ENCODE results near the gene FLT4.
"Not testable (repeated sequence)": the region's sequence is repeated elsewhere in the genome, so short reads cannot be mapped to it uniquely, and the experiment has no call there.

FLT4 gene

GRCh38 chr5:180682560-180682959 is 33.2 kb upstream of the FLT4 start:
- Histone ChIP-seq H3K4me3 (ENCODE audit: low read length) (no peak overlapping the region), H3K36me3 (replicated peaks; ENCODE audit: low read depth, low read length) (no peaks in the 10 kb centered on the region), H3K9me3 (ENCODE audit: insufficient read depth, low read length) (no peaks in the 10 kb centered on the region), H3K79me2 (ENCODE audit: low read length) (no peaks in the 10 kb centered on the region), H3K4me2 (ENCODE audit: low read length) (no peak overlapping the region), H3K9ac (ENCODE audit: low read length) (no peak overlapping the region), H3K27ac (ENCODE audit: low read length) (no peak overlapping the region), H3K4me1 (ENCODE audit: low read length) (no peaks in the 10 kb centered on the region), H2AFZ (ENCODE audit: low read depth, low read length) (no peak overlapping the region), H3K27me3 (ENCODE audit: low read depth, low read length) (0 out of 2 replicates have a peak, but pooled peaks cover 8% of the 10 kb centered on the region), H4K20me1 (ENCODE audit: insufficient read depth, low read length) (no peaks in the 10 kb centered on the region)
- no peak for TF ChIP-seq EZH2phosphoT487 (IDR thresholded peaks at IDR 0.05; ENCODE audit: low read depth)
- TF ChIP-seq, protein P1, sequence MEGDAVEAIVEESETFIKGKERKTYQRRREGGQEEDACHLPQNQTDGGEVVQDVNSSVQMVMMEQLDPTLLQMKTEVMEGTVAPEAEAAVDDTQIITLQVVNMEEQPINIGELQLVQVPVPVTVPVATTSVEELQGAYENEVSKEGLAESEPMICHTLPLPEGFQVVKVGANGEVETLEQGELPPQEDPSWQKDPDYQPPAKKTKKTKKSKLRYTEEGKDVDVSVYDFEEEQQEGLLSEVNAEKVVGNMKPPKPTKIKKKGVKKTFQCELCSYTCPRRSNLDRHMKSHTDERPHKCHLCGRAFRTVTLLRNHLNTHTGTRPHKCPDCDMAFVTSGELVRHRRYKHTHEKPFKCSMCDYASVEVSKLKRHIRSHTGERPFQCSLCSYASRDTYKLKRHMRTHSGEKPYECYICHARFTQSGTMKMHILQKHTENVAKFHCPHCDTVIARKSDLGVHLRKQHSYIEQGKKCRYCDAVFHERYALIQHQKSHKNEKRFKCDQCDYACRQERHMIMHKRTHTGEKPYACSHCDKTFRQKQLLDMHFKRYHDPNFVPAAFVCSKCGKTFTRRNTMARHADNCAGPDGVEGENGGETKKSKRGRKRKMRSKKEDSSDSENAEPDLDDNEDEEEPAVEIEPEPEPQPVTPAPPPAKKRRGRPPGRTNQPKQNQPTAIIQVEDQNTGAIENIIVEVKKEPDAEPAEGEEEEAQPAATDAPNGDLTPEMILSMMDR (IDR thresholded peaks at IDR 0.05; ENCODE audit: low read depth, low read length), result no peak

DNA sequence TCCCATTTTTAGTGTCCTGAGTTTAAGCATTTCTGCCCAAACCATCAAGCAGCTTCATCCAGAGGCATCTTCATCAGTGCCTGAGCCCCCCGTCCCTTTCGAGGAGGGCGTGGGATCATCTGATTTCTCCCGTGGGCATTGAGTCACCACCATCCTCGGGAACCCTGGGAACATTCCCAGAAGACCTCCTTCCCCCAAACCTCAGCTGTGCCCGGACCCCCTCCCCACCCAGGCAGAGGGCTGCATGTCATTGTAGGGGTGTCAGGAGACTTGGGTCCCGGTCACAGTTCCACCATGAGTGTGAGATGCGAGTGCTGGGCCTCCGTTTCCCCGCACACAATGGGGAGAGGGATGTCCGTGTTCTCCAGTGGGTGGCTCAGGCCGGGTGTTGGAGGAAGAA is 32.6 kb upstream of the FLT4 start:
- not testable (repeated sequence) for H3K27ac ChIP-seq (ENCODE audit: low read length); H3K4me3 ChIP-seq (ENCODE audit: low read length); H2AFZ ChIP-seq (ENCODE audit: low read depth, low read length); H3K9me3 ChIP-seq (ENCODE audit: insufficient read depth, low read length); H3K27me3 ChIP-seq (ENCODE audit: low read depth, low read length); H3K36me3 ChIP-seq (replicated peaks; ENCODE audit: low read depth, low read length); H4K20me1 ChIP-seq (ENCODE audit: insufficient read depth, low read length); H3K9ac ChIP-seq (ENCODE audit: low read length); H3K4me1 ChIP-seq (ENCODE audit: low read length); H3K79me2 ChIP-seq (ENCODE audit: low read length); H3K4me2 ChIP-seq (ENCODE audit: low read length)

- not testable (repeated sequence) for H2AFZ ChIP-seq (ENCODE audit: low read depth, low read length); H3K79me2 ChIP-seq (ENCODE audit: low read length); H3K36me3 ChIP-seq (replicated peaks; ENCODE audit: low read depth, low read length); H3K9ac ChIP-seq (ENCODE audit: low read length); H3K9me3 ChIP-seq (ENCODE audit: insufficient read depth, low read length); H4K20me1 ChIP-seq (ENCODE audit: insufficient read depth, low read length); H3K4me3 ChIP-seq (ENCODE audit: low read length); H3K4me2 ChIP-seq (ENCODE audit: low read length); H3K4me1 ChIP-seq (ENCODE audit: low read length); H3K27ac ChIP-seq (ENCODE audit: low read length); H3K27me3 ChIP-seq (ENCODE audit: low read depth, low read length)
These were observed 28.9 kb upstream of the FLT4 start for GRCh38 chr5:180678319-180678718.

DNA sequence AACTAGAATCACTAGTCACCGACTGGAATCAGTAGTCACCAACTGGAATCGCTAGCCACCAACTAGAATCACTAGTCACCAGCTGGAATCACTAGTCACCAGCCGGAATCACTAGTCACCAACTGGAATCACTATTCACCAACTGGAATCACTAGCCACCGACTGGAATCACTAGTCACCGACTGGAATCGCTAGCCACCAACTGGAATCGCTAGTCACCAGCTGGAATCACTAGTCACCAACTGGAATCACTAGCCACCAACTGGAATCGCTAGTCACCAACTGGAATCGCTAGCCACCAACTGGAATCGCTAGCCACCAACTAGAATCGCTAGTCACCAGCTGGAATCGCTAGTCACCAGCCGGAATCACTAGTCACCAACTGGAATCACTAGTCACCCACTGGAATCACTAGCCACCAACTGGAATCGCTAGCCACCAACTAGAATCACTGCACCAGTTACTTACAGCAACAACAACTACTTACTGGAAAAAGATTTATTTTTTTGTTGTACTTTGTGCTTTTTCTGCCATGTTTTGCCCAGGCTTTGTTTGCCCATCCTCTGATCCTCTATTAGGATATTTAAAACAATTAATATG is 25.7 kb upstream of the FLT4 start:
- Histone ChIP-seq H3K27ac (ENCODE audit: low read length) (no peak overlapping the region), H3K9me3 (ENCODE audit: insufficient read depth, low read length) (no peaks in the 10 kb centered on the region), H3K4me1 (ENCODE audit: low read length) (peaks cover 2% of the 10 kb centered on the region; the same call in 1 of the 2 replicates), H3K4me2 (ENCODE audit: low read length) (no peak overlapping the region), H3K4me3 (ENCODE audit: low read length) (no peak overlapping the region), H3K27me3 (ENCODE audit: low read depth, low read length) (no peaks in the 10 kb centered on the region), H3K79me2 (ENCODE audit: low read length) (no peaks in the 10 kb centered on the region), H3K36me3 (replicated peaks; ENCODE audit: low read depth, low read length) (no peaks in the 10 kb centered on the region), H4K20me1 (ENCODE audit: insufficient read depth, low read length) (no peaks in the 10 kb centered on the region), H3K9ac (ENCODE audit: low read length) (no peak overlapping the region), H2AFZ (ENCODE audit: low read depth, low read length) (no peak overlapping the region)
- TF ChIP-seq, protein P1 (IDR thresholded peaks at IDR 0.05; ENCODE audit: low read depth, low read length), result no peak
- TF ChIP-seq EZH2phosphoT487 (IDR thresholded peaks at IDR 0.05; ENCODE audit: low read depth), result no peak

DNA sequence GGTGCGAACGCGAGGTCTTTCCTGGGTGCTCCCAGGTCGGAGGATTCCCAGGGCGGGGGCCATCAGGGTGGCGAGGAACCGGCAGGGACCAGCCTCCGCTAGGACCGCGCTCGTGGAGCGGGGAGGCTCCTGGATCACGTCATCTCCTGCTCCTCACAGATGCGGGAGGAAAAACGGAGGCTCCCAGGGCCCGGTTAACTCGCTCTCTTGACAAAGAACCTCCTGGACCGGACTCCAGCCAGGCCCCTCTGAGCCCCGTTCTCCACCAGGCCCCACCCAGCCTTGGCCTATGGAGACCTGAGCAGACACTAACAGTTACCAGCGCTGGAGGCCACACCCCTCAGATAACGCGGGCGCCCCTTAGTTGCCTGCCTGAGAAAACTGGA is 24.7 kb upstream of the FLT4 start:
- not testable (repeated sequence) for H3K4me2 ChIP-seq (ENCODE audit: low read length); H3K9ac ChIP-seq (ENCODE audit: low read length); H3K4me3 ChIP-seq (ENCODE audit: low read length)

More for the DNA sequence above, 24.7 kb upstream of the FLT4 start:
- H4K20me1 ChIP-seq (ENCODE audit: insufficient read depth, low read length); H3K36me3 ChIP-seq (replicated peaks; ENCODE audit: low read depth, low read length); H3K9me3 ChIP-seq (ENCODE audit: insufficient read depth, low read length); H3K4me1 ChIP-seq (ENCODE audit: low read length); H2AFZ ChIP-seq (ENCODE audit: low read depth, low read length); H3K79me2 ChIP-seq (ENCODE audit: low read length); H3K27ac ChIP-seq (ENCODE audit: low read length); H3K27me3 ChIP-seq (ENCODE audit: low read depth, low read length): not testable (repeated sequence)
